DMS114 treated with DMSO at 0.1 percent for 48 hours (cell line): ENCODE measurements around the gene MMEL1.
"Not testable (repeated sequence)": the region's sequence is repeated elsewhere in the genome, so short reads cannot be mapped to it uniquely, and the experiment has no call there.

ENCODE experiments used
- DNase-seq: peaks from one replicate; lab custom pipeline; 2025; ENCODE audit not compliant: unreplicated experiment; lab: John Stamatoyannopoulos, UW

MMEL1 gene

DNA sequence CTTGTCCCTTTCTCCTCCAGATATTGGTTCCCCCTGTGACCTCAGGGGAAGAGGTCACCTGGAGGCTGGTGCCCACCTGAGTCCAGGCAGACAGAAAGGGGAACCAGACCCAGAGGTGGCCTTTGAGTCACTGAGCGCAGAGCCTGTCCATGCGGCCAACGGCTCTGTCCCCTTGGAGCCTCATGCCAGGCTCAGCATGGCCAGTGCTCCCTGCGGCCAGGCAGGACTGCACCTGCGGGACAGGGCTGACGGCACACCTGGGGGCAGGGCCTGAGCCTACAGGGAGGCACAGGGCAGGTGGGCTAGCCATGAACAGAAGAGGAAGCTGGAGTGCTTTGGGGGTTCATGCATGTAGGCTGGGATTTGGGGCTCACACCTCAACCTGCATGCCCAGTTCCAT, 74.0 kb downstream of the MMEL1 start:
- no peak for DNase-seq

DNA sequence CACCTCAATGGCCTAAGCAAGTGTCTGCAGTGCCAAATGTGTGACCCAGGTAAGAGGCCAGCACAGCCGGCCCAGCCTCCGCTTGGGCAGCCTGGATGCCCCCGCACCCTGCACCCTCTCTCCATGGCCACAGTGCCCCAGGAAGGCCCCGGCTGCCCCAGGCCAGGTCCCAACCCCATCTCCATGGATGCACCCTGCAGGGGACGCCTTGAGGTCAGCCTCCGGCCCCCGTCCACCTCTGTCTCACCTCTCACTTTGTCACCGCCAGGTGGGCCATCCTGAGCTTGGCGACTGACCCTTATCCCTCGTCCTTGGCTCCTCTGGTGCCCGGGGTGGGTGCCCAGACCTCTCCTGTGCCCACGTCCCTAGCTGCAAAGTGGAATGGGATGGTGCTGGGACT, 74.4 kb downstream of the MMEL1 start:
- no peak for DNase-seq

DNA sequence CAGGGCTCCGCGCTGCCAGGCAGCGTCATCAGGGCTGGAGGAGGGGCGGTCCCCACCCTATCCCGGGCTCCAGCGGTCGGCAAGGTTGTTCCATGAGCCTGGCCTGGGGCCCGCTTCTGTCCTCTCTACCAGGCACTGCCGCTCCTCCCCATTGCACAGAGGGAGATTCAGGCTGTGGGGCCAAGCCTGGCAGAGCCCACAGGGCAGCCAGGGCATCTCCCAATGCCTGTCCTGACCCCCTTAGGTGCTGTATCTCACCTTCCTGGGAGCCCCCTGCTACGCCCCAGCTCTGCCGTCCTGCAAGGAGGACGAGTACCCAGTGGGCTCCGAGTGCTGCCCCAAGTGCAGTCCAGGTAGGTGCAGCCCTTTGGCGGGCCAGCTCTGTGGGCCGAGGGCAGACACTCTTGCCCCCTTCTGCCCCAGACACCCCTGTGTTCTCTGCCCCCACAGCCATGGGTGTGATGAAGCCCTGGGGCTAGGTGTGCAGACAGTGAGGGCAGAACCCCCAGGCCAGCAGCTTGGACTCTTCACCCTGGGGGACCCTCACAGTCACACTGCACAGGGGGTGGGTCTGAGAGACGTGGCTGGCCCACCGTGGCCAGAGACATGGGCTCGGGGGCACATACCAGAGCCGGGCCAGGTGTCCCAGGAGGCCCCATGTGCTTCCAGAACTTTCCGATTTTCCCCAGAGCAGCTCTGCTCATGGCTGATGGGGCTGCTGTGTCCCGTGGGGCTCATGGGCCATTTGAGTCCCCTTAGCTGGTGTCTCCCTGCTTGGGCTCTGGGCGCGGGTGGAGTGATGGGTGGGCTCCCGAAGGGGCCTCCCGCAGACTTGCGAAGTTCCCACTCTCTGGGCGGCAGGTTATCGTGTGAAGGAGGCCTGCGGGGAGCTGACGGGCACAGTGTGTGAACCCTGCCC, 75.1 kb downstream of the MMEL1 start:
- no peak for DNase-seq

DNA sequence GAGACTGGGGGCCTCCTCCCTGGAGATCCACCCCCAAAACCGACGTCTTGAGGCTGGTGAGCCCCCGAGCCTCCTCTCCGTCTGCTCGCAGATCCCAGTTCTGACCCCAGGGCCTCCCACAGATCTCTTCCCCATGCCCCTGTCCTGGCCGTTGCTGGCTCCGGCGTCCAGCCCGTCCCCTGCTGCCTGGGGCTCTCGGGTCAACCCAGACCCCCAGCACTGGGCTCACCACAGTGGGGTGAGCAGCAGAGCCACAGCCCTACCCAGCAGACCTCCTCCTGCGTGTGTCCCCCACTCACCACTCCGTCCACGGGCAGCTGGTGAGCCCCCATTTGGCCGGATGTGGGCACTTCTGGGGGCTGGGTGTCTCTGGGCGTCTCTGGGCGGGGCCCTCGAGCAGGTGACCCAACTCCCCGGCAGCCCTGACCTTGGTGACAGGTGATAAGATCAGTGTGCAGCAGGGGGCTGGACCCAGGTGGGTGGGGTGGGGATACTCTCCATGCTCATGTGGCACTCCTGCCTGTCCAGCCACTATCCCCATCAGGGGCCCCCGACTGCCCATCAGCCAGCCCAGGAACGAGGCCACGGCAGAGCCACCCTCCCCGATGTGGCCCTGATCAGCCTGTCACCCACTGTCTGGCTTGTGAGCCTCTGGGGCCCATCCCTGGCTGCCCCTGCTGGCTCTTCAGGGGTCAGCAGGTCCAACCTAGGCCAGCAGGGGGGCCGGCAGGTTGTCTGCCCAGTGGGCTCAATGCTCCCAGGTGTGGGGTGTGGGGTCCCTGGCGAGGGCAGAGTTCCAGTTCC, 75.9 kb downstream of the MMEL1 start:
- no peak for DNase-seq

DNA sequence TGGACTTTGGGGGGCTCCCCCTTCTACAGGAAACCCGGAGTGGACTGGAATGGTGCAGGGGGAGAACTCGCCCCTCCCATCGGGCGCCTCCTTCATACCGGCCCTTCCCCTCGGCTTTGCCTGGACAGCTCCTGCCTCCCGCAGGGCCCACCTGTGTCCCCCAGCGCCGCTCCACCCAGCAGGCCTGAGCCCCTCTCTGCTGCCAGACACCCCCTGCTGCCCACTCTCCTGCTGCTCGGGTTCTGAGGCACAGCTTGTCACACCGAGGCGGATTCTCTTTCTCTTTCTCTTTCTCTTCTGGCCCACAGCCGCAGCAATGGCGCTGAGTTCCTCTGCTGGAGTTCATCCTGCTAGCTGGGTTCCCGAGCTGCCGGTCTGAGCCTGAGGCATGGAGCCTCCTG, 76.5 kb downstream of the MMEL1 start, which contains the start of gene TNFRSF14:
TNFRSF14 (plus strand) TSS at position 95 of the 401 bp plus-strand sequence; CDS start at position 389, 294 bp downstream.
- DNase-seq, result no peak

DNA sequence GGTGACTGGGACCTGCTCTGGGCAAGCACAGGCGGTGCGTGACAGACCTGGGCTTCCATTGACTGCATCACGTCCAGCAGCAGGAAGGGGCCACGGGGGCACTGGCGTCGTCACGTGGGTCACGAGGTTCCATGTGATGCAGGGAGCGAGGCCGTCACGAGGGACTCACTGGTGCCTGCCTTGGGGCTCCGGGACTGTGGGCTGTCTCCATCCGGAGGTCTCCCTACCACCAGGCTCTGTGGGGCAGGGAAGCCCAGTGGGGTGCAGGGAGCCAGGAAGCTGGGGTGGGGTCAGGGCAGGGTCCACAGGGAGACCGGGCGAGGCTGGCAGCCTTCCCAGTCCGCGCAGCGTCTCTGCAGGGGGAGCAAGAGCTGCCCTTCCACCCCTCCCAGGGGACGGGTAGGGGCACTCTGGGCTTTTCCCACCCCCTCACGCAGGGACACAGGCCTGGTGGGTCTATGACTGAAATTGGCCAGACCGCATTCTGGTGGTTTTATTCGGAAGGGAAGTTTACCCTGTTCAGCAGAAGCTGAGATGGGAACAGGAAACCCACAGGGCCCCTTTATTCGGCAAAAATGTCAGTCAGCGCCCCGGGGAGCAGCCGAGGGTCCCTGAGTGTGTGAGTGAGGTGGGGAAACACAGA, 77.1 kb downstream of the MMEL1 start:
- DNase-seq, result no peak

DNA sequence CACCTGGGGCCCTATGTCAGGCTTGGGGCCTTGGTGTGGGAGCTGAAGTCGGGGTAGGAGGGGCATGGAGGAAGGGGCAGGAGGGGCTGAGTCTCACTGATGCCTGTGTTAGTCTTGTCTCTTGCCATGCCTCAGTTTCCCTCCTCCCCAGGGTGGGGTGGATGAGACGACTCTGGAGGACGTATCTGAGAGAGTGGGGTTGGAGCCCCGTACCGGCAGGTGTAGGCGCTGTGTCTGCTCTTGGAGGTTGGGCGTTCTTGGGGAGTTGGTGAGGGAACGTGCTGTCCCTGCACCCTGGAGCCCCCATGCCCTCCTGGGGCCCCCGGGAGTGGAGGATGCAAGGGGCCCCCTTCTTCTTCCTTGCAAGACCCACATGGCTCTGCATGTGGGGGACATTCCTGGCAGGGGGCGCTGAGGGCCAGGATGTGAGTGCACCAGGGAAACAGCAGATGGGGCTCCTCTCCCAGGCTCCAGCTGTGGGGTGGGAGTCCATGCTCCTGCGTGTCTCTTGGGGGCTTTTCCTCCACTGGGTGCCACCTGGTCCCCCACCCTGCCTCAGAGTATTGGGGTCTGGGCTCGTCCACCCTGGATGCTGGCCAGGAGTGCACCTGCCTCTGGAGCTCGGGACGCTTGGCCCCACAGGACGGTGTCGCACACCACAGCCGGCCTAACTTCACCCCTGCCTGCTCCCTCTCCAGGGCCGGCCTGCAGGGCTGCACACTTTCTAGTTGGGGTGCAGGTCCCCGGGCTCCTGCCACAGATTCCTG, 78.0 kb downstream of the MMEL1 start:
- no peak for DNase-seq

DNA sequence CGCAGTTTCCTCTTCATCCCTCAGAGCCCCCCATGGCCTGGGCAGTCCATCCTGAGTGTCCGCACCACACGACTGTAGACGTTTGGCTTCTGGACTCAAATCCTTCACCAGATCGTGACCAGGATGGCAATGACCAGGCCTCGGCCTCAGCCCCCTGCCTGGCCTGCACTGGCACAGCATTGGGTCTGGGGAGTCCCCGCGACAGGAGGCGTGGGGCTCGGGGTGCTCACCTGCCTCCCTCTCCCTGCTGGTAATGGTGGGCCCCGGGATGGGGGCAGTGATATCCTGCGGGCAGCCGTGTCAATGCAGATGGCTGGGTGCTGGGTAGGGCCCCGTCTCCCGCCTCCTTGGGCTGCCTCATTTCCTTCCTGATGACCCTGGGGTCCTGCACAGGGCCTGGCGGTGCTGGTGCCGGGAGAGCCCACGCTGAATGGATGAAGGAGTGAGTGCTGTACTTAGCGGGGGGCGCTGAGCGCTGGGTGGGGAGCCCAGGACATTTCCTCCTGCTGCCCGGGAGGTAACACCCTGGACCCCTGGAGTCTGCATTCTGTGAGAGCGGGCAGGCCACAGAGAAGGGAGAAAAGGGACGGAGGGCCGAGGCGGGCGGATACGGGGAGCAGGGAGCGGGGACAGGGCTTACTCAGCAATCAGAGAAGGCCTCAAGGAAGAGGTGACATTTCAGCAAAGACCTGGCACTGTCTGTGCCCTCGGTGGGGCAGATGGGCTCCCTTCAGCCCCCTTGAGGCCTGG, 78.8 kb downstream of the MMEL1 start:
- no peak for DNase-seq

DNA sequence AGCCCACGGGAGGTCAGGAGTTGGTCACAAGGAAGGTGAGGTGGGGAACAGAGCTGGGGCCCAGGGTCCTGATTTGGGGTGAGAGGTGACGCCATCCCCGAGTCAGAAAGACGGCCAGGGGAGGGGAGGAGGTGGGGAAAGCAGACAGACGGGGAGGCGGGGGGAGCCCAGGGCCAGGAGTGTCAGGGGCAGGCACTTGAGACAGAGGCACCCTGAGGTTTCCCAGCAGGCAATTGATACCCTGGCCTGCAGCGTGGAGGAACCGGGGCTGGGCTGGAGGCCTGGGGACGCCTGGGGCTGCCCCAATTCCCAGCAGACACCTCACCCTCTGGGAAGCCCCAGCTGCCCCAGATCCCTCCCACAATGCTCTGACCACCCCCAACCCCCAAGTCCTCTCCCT, 79.7 kb downstream of the MMEL1 start:
- not testable (repeated sequence) for DNase-seq

DNA sequence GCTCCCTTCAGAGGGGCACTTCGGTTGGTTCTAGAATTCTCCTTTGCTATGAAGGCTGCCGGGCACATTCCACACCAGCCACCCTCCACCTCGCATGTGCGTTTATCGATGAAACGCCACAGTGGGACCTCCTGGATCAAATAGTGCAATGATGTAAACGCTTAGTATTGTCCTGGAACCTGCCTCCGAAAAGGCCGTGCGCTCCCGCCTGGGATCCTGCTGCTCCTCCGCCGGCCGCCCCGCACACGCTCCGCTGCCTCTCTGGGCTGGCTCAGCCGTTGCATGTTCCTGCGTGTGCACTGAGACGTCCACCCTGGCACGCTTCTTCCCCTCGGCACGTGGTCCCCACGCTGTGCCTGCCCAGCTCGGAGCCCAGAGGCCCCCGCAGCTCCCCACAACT, 80.6 kb downstream of the MMEL1 start:
- no peak for DNase-seq

DNA sequence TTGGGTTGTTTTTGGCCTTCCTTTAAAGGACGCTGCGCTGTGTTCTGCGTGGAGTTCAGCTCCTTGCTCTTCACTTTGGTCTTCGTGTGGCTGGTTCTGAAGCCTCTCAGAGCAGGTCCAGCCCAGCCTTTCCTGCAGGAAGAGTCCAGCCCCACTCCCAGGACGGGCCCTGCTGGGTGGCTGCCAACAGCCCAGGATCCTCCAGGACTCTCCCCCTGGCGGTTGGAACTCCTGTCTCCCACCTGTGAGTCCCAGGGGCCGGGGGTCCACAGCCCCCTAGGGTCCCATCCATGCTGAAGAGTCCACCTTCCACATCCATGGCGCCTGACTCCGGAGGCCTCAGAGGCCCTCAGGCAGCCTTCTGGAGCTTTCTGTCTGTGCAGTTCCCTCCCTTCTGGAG, 81.3 kb downstream of the MMEL1 start:
- DNase-seq, result not testable (repeated sequence)

DNA sequence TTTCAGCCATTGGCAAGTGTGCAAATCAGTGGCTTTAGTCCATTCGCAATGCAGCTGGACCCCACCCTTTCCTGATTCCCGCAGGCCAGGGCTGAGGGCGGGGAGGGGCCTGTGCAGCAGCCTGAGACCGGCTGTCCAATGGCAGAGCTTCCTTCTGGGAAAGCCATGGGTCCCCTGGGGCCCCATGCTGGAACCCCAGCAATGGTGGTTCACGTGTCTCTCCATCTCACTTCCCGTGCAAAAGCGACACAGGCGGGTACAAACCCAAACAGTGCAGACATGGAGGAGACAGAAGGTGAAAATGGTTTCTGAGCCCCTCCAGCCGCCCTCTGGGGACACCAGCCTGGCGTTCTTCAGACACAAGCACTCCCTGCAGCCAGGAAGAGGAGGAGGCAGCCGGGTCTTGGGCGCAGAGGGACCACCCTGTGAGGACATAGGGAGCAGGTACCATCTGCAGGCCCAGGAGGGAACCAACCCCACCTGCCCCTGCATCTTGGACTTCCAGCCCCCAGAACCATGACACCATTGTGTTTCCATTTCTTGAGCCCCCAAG, 82.4 kb downstream of the MMEL1 start:
- not testable (repeated sequence) for DNase-seq

DNA sequence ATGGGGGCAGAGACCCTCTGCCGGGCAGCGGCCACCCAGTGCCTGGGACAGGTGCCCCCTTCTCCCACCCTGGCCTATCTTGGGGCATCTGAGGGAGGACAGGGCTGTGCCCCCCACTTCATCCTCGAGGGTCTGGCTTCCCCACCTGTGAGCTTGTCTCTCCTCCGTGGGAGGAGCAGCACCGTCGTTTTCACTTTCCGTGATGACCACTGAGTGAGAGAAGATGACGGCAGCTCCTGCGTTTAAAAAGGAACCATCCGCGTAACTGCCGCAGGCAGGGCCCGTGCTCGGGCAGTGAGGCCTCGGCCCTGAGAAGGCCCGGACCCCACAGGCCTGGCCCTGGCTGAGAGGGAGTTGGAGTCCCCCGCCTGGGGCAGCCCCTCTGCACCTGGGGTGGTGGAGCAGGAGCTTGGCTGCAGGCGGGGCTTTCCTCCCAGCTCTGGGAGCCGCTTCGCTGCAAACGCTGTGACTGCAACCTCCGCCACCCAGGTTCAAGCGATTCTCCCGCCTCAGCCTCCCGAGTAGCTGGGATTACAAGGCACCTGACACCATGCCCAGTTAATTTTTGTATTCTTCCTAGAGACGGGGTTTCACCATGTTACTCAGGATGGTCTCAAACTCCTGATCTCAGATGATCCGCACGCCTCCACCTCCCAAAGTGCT, 83.3 kb downstream of the MMEL1 start:
- DNase-seq, result not testable (repeated sequence)

DNA sequence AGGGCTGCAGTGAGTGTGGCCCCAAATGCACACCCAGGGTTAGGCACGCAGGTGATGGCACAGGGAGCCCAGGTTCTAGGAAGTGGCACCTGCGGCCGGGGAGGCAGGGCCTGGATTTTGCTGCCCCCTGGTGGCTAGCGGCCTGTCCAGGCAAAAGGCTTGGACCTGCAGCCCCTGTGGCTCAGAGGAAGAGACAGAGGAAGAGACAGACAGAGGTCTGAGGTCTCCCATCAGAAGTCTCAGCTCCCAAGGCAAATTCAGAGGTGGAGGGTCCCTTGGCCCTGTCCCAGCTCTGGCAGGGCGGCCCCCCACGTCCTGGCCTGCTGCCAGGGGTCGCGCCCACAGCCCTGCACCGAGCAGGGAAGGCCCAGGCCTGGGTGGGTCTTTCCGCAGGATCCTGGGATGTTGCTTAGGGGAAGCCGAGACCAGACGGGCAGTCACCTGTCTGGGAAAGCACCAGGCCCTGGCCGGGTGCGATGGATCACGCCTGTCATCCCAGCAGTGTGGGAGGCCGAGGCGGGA, 84.7 kb downstream of the MMEL1 start:
- peak; percentile 29 for DNase-seq

DNA sequence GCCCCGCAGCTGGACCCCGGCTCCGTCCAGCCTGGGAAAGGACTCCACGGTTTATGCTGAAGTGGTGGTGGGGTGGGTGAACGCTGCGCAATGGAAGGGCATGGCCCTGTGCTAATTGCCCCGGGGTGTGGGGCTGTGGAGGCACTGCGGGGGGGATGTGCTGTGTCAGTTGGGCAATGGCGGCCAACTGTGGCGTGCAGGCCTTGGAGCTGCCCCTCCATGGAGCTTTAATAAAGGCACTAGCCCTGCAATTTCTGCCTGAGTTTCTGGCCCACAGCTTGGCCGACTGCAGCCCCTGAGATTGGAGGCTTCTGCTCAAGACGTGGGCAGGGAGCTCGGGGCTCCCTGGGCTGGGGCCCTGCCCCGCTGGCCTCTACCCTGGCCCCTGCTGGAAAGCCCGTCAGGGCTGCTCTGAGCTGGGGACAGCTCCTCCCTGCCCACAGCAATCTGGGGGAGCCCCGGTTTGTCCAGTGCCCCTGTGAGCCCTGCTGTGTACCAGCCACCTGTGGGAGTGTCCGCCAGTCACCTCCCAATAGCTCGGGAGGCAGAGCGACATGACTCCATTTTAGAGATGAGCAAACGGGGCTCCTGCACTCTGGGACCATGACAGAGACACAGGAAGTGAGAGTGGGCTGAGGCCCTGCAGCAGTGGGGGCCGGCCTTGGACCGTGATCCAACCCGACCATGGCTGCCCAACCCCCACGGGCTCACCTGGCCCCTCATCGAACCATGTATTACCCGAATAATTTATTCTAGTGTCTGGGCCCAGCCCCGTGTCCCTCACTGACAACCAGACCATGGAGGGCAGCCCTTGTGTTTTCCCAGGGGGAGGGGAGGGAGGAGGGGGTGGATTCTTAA, 85.4 kb downstream of the MMEL1 start:
- no peak for DNase-seq

DNA sequence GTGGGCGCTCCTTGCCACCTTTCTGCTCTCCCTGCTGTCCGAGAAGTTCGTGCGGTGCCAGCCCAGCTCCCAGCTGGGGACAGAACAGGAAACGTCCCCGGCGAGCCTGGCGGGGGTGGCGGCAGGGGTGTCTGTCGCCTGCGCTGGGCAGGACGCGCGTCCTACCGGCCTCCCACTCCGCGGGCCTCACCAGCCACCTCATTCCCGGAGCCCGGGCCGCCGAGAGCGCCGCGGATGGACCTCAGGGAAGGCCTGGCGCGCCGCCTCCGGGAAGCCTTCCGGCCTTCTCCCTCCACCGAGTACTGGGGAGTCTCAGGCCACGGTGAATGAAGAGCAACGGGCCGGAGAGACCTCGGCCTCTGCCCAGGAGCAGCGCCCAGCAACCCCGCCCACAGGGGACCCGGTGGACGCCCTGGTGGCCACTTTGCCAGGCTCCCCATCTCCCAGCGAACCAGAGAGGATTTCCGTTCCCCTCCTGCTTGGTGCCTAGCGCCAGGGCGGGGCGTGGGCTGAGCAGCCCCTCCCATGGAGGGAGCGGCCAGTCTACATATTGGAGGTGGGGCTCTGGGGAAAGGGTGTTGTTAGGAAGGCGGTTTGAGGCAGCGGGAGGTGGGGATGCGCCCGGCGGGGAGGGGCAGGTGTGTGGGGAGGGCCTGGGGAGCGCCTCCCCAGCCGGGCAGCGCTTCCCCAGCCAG, 86.2 kb downstream of the MMEL1 start:
- DNase-seq, result peak; percentile 87

DNA sequence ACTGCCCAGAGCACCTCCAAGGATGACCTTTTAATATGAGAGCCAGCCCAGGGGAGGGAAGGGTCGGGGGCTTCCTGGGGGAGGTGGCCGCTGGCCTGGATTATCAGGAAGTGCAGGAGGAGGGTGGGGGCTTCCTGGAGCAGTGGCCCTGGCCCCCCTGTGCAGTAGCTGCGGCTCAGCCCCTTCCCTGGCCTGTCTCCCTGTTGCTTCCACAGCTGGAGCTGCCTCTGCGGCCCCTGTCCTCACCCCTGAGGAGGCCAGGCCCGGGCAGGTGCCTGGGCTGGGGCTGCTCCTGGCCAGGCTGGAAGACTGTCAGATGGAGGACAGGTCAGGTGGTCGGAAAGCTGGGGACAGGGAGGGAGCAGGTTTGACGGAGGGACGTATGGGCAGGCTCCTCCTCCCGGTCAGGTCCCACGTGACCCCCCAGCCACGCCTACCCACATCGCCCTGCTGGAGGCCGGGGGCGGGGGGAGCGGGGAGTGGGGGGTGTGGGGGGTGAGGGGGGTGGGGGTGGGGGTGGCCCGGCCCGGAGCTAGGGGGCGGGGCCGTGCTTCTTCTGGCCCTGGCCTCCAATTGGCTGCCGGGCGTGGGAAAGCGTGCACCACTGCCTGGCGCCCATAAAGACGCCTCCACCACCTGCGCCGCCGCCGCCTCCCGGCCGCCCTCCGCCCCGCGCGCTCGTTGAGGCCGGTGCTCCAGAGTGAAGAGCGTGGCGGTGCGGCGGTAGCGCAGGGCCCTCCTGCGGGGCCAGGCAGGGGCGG, 86.9 kb downstream of the MMEL1 start:
- DNase-seq, result peak; percentile 93
